GM12874 (cell line): ENCODE measurements around the gene ZNF71.

Experiments
- TF ChIP-seq, protein P1 (sequence below): IDR thresholded peaks from 2 replicates; pipeline ENCODE4 v1.5.1; 2011; ENCODE audit warnings: low read depth, mild to moderate bottlenecking, control low read depth, low read length, moderate library complexity; ENCODE audit not compliant: insufficient read depth

Gene ZNF71

DNA sequence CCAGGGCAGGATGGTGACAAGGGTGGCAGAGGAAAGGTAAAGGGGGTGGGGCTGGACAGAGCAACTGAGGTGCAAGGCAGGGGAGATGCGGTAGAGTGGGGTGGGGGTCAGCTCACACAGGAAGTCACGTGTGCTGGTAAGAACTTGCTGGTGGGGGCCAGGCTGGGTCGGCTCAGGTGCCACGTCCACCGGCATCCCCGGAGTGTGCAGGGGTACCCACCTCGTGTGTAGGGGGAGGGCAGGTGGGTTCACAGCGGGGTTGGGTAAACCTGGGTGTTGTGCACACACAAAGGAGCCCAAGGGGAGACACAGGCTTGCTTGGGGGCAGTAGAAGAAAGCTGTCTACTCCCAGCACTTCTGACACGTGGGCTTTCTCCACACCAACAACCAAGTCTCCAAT is 73.6 kb downstream of the ZNF71 start:
- TF ChIP-seq, protein P1, sequence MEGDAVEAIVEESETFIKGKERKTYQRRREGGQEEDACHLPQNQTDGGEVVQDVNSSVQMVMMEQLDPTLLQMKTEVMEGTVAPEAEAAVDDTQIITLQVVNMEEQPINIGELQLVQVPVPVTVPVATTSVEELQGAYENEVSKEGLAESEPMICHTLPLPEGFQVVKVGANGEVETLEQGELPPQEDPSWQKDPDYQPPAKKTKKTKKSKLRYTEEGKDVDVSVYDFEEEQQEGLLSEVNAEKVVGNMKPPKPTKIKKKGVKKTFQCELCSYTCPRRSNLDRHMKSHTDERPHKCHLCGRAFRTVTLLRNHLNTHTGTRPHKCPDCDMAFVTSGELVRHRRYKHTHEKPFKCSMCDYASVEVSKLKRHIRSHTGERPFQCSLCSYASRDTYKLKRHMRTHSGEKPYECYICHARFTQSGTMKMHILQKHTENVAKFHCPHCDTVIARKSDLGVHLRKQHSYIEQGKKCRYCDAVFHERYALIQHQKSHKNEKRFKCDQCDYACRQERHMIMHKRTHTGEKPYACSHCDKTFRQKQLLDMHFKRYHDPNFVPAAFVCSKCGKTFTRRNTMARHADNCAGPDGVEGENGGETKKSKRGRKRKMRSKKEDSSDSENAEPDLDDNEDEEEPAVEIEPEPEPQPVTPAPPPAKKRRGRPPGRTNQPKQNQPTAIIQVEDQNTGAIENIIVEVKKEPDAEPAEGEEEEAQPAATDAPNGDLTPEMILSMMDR = no peak

DNA sequence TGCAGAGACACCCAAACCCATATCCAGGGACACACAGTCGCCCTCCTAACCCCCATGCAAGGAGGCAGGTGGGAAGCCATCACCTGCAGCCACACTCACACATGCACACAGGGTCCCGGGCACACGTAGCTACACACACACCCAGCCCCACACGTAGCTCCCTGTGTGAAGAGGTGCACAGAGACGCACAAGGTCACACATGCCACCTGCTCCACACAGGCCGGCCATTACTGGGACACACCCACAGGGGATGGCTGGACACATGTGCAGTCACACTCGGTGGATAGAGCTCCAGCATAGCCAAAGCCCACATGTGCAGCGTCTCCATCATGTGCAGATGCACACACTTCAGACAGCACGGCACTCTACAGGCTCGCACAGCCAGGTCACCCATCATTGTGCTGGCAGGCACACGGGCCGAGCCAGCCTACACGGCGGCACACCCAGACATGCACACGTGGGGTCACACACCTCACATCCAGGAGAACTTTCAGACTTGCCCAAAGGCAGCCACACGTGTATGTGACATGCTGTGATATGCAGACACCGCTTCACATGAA is 75.4 kb downstream of the ZNF71 start:
- TF ChIP-seq, protein P1 = no peak

GRCh38 chr19:56670961-56671612 is 76.0 kb downstream of the ZNF71 start:
- TF ChIP-seq, protein P1 = no peak

- TF ChIP-seq, protein P1 = no peak
Observed at GRCh38 chr19:56671613-56671994, 76.5 kb downstream of the ZNF71 start, which contains the start of gene ZNF835. Gene ZNF835, minus strand, starts transcription at chr19:56671757. Its CDS starts 6,559 bp downstream, at chr19:56665198.
